Measurements from ENCODE around the gene ADAMTS20.
"Not testable (repeated sequence)": the region's sequence is repeated elsewhere in the genome, so short reads cannot be mapped to it uniquely, and the experiment has no call there.

Gene ADAMTS20

GRCh38 chr12:43361031-43361710 is 190.8 kb downstream of the ADAMTS20 start:
- Histone ChIP-seq H4K20me1 (ENCODE audit: low read depth, low read length) (no peaks in the 10 kb centered on the region), H3K27me3 (ENCODE audit: low read length) (no peaks in the 10 kb centered on the region), H3K9me3 (ENCODE audit: insufficient read depth, low read length) (no peaks in the 10 kb centered on the region), H3K9me2 (replicated peaks; ENCODE audit: insufficient read depth, low read length) (no peaks in the 10 kb centered on the region), H3K36me3 (ENCODE audit: low read length) (no peaks in the 10 kb centered on the region), H3F3A (ENCODE audit: insufficient read depth) (no peaks in the 10 kb centered on the region), H2AFZ (ENCODE audit: low read depth, low read length, severe bottlenecking) (no peak overlapping the region), H3K79me2 (ENCODE audit: insufficient read depth, low read length) (no peaks in the 10 kb centered on the region), H3K9ac (ENCODE audit: low read length) (no peak overlapping the region), H3K4me2 (ENCODE audit: low read depth, low read length, poor library complexity, severe bottlenecking) (no peak overlapping the region), H3K27ac (ENCODE audit: low read depth, low read length) (no peak overlapping the region), H3K4me3 (ENCODE audit: insufficient read depth, low read length, poor library complexity, severe bottlenecking) (no peak overlapping the region)
- TF ChIP-seq EZH2phosphoT487 (conservative IDR thresholded peaks at IDR 0.05; ENCODE audit: low read length) = no peak
- TF ChIP-seq CTCF (IDR thresholded peaks at IDR 0.05; ENCODE audit: insufficient read depth, low read length, poor library complexity, severe bottlenecking) = no peak

DNA sequence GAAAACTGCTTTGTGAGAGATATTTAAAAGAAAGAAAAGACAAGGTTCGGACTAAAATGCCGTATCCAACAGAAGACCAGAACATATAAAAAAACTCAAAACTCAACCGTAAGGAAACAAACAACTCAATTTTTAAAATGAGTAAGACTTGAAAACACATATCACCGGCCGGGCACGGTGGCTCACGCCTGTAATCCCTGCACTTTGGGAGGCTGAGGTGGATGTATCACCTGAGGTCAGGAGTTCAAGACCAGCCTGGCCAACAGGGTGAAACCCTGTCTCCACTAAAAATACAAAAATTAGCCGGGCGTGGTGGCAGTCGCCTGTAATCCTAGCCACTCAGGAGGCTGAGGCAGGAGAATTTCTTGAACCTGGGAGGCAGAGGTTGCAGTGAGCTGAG is 192.0 kb downstream of the ADAMTS20 start:
- not testable (repeated sequence) for H2AFZ ChIP-seq (ENCODE audit: low read depth, low read length, severe bottlenecking); H3K9me3 ChIP-seq (ENCODE audit: insufficient read depth, low read length); H3K9ac ChIP-seq (ENCODE audit: low read length); H3K79me2 ChIP-seq (ENCODE audit: insufficient read depth, low read length); H3K4me2 ChIP-seq (ENCODE audit: low read depth, low read length, poor library complexity, severe bottlenecking); H4K20me1 ChIP-seq (ENCODE audit: low read depth, low read length); H3K27me3 ChIP-seq (ENCODE audit: low read length); H3K4me3 ChIP-seq (ENCODE audit: insufficient read depth, low read length, poor library complexity, severe bottlenecking); H3K36me3 ChIP-seq (ENCODE audit: low read length); H3F3A ChIP-seq (ENCODE audit: insufficient read depth); H3K9me2 ChIP-seq (replicated peaks; ENCODE audit: insufficient read depth, low read length); H3K27ac ChIP-seq (ENCODE audit: low read depth, low read length)

- H3K27ac ChIP-seq (ENCODE audit: low read depth, low read length) = no peak overlapping the region
- H4K20me1 ChIP-seq (ENCODE audit: low read depth, low read length) = no peaks in the 10 kb centered on the region
- H3K9ac ChIP-seq (ENCODE audit: low read length) = no peak overlapping the region
- H3K9me2 ChIP-seq (replicated peaks; ENCODE audit: insufficient read depth, low read length) = no peaks in the 10 kb centered on the region
- no peak overlapping the region for H3K4me2 ChIP-seq (ENCODE audit: low read depth, low read length, poor library complexity, severe bottlenecking)
- no peak overlapping the region for H2AFZ ChIP-seq (ENCODE audit: low read depth, low read length, severe bottlenecking)
- no peaks in the 10 kb centered on the region for H3K79me2 ChIP-seq (ENCODE audit: insufficient read depth, low read length)
- no peaks in the 10 kb centered on the region for H3F3A ChIP-seq (ENCODE audit: insufficient read depth)
- no peaks in the 10 kb centered on the region for H3K9me3 ChIP-seq (ENCODE audit: insufficient read depth, low read length)
- no peaks in the 10 kb centered on the region for H3K36me3 ChIP-seq (ENCODE audit: low read length)
- H3K4me3 ChIP-seq (ENCODE audit: insufficient read depth, low read length, poor library complexity, severe bottlenecking) = no peak overlapping the region
- TF ChIP-seq CTCF (IDR thresholded peaks at IDR 0.05; ENCODE audit: insufficient read depth, low read length, poor library complexity, severe bottlenecking) (no peak), EZH2phosphoT487 (conservative IDR thresholded peaks at IDR 0.05; ENCODE audit: low read length) (no peak)
- H3K27me3 ChIP-seq (ENCODE audit: low read length) = no peaks in the 10 kb centered on the region
Observed at GRCh38 chr12:43357141-43357540, 194.9 kb downstream of the ADAMTS20 start.

GRCh38 chr12:43352001-43352400 is 200.0 kb downstream of the ADAMTS20 start:
- Histone ChIP-seq H3K9me2 (replicated peaks; ENCODE audit: insufficient read depth, low read length) (no peaks in the 10 kb centered on the region), H3K9me3 (ENCODE audit: insufficient read depth, low read length) (no peaks in the 10 kb centered on the region), H3K4me3 (ENCODE audit: insufficient read depth, low read length, poor library complexity, severe bottlenecking) (no peak overlapping the region), H3K79me2 (ENCODE audit: insufficient read depth, low read length) (no peaks in the 10 kb centered on the region), H3F3A (ENCODE audit: insufficient read depth) (no peaks in the 10 kb centered on the region), H4K20me1 (ENCODE audit: low read depth, low read length) (no peaks in the 10 kb centered on the region), H3K27ac (ENCODE audit: low read depth, low read length) (no peak overlapping the region), H3K4me2 (ENCODE audit: low read depth, low read length, poor library complexity, severe bottlenecking) (no peak overlapping the region), H3K9ac (ENCODE audit: low read length) (no peak overlapping the region), H3K27me3 (ENCODE audit: low read length) (no peaks in the 10 kb centered on the region), H3K36me3 (ENCODE audit: low read length) (no peaks in the 10 kb centered on the region), H2AFZ (ENCODE audit: low read depth, low read length, severe bottlenecking) (no peak overlapping the region)
- no peak for TF ChIP-seq CTCF (IDR thresholded peaks at IDR 0.05; ENCODE audit: insufficient read depth, low read length, poor library complexity, severe bottlenecking)
- TF ChIP-seq EZH2phosphoT487 (conservative IDR thresholded peaks at IDR 0.05; ENCODE audit: low read length) = no peak
